ENCODE data around the gene LUC7L3.

DNA sequence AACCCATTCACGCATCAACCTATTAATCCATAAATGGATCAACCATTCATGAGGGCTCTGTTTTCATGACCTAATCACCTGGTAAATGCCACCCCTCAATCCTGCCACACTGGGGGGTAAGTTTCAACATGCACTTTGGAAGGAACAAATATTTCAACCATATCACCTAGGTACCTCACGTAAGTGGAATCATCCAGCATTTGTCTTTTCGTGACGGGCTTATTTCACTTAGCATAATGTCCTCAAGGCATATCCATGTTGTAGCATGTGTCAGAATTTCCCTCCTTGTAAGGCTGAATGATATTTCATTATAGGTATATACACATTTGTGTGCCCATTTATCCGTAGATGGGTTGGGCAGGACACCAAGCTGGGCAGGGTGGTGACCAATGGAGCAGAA, 47.3 kb upstream of the LUC7L3 start:
- no peak for TF ChIP-seq POLR2A (IDR thresholded peaks at IDR 0.05; ENCODE audit: low read length)
- no peak for TF ChIP-seq GATA1 (IDR thresholded peaks at IDR 0.05; ENCODE audit: low read depth, low read length)

All from erythroblast (primary cell).